ENCODE data around the gene CFAP299. TPM values are rescaled to one million over a fixed set of nuclear protein-coding genes. Genes with fewer than 3 reads are reported as not detected.

CFAP299 gene
- total and polyA plus RNA-seq, 2 donors (not counting 3 experiments of a cell fraction or from before 2014, with no cell fraction given): not detected

GRCh38 chr4:80731436-80731835, 395.9 kb downstream of the CFAP299 start:
- H3K27ac ChIP-seq (ENCODE audit: insufficient read depth, low read depth, low read length): no peak overlapping the region
- no peak overlapping the region for H3K4me2 ChIP-seq (ENCODE audit: insufficient read depth, low read length)
- H3K9ac ChIP-seq (replicated peaks; ENCODE audit: extremely low read depth, insufficient read depth, low read length): no peak overlapping the region
- dilution Hi-C loops (cut with MboI; ENCODE audit: extremely low pct_ligation_motif_present, low sequenced_read_pairs): no loop called here
- H3K27me3 ChIP-seq (ENCODE audit: control insufficient read depth in 2 of 2, insufficient read depth in 2 of 2, low read length in 2 of 2): no peaks in the 10 kb centered on the region
- ChIA-PET POLR2A (no interaction called here), CTCF (no interaction called here)
- no peaks in the 10 kb centered on the region for H3K9me1 ChIP-seq (replicated peaks; ENCODE audit: control insufficient read depth, extremely low read depth, insufficient read depth, low read length)
- TF ChIP-seq GATA2 (IDR thresholded peaks at IDR 0.05; ENCODE audit: insufficient read depth, insufficient read length, low read depth, low read length): no peak
- H2AFZ ChIP-seq (ENCODE audit: low read depth, low read length): no peak overlapping the region
- no peaks in the 10 kb centered on the region for H4K20me1 ChIP-seq (replicated peaks; ENCODE audit: control insufficient read depth, extremely low read depth, insufficient read depth, low read length)
- intact Hi-C loops (cut with micrococcal nuclease): no loop called here
- H3K36me3 ChIP-seq (ENCODE audit: control insufficient read depth in 2 of 2, extremely low read depth in 1 of 2, insufficient read depth in 2 of 2, low read length in 2 of 2): no peaks in the 10 kb centered on the region
- H3K4me1 ChIP-seq (ENCODE audit: control insufficient read depth, extremely low read depth, insufficient read depth, low read length): no peaks in the 10 kb centered on the region
- H3K79me2 ChIP-seq (ENCODE audit: control insufficient read depth, insufficient read depth, low read length): no peaks in the 10 kb centered on the region
- no peak for DNase-seq (ENCODE audit: low read depth, low spot score)
- H3K4me3 ChIP-seq (replicated peaks in 1 of 3; ENCODE audit: insufficient read depth in 1 of 3, low read depth in 1 of 3, low read length in 3 of 3): no peak overlapping the region
- no TSS peak for BruUV-seq (replicated peaks)
- H3K9me3 ChIP-seq (replicated peaks; ENCODE audit: control insufficient read depth, insufficient read depth, low read length): peaks cover 4% of the 10 kb centered on the region
- no peak for FAIRE-seq

GRCh38 chr4:80732010-80732409, 396.5 kb downstream of the CFAP299 start:
- ChIA-PET POLR2A (no interaction called here), CTCF (no interaction called here)
- no TSS peak for BruUV-seq (replicated peaks)
- no peak for FAIRE-seq
- Histone ChIP-seq H4K20me1 (replicated peaks; ENCODE audit: control insufficient read depth, extremely low read depth, insufficient read depth, low read length) (no peaks in the 10 kb centered on the region), H3K27me3 (ENCODE audit: control insufficient read depth in 2 of 2, insufficient read depth in 2 of 2, low read length in 2 of 2) (no peaks in the 10 kb centered on the region), H3K9me1 (replicated peaks; ENCODE audit: control insufficient read depth, extremely low read depth, insufficient read depth, low read length) (no peaks in the 10 kb centered on the region), H3K4me1 (ENCODE audit: control insufficient read depth, extremely low read depth, insufficient read depth, low read length) (no peaks in the 10 kb centered on the region), H2AFZ (ENCODE audit: low read depth, low read length) (no peak overlapping the region), H3K4me2 (ENCODE audit: insufficient read depth, low read length) (no peak overlapping the region), H3K36me3 (ENCODE audit: control insufficient read depth in 2 of 2, extremely low read depth in 1 of 2, insufficient read depth in 2 of 2, low read length in 2 of 2) (no peaks in the 10 kb centered on the region), H3K4me3 (replicated peaks in 1 of 3; ENCODE audit: insufficient read depth in 1 of 3, low read depth in 1 of 3, low read length in 3 of 3) (no peak overlapping the region), H3K27ac (ENCODE audit: insufficient read depth, low read depth, low read length) (no peak overlapping the region), H3K9ac (replicated peaks; ENCODE audit: extremely low read depth, insufficient read depth, low read length) (no peak overlapping the region), H3K9me3 (replicated peaks; ENCODE audit: control insufficient read depth, insufficient read depth, low read length) (peaks cover 4% of the 10 kb centered on the region), H3K79me2 (ENCODE audit: control insufficient read depth, insufficient read depth, low read length) (no peaks in the 10 kb centered on the region)
- intact Hi-C loops (cut with micrococcal nuclease): no loop called here
- dilution Hi-C loops (cut with MboI; ENCODE audit: extremely low pct_ligation_motif_present, low sequenced_read_pairs): no loop called here
- TF ChIP-seq POLR2A (IDR thresholded peaks at IDR 0.05; ENCODE audit: low read depth, low read length): no peak
- no peak for DNase-seq (ENCODE audit: low read depth, low spot score)

- Histone ChIP-seq H3K4me2 (ENCODE audit: insufficient read depth, low read length) (no peak overlapping the region), H3K9me1 (replicated peaks; ENCODE audit: control insufficient read depth, extremely low read depth, insufficient read depth, low read length) (no peaks in the 10 kb centered on the region), H3K4me3 (replicated peaks in 1 of 3; ENCODE audit: insufficient read depth in 1 of 3, low read depth in 1 of 3, low read length in 3 of 3) (no peak overlapping the region), H3K27me3 (ENCODE audit: control insufficient read depth in 2 of 2, insufficient read depth in 2 of 2, low read length in 2 of 2) (no peaks in the 10 kb centered on the region), H3K36me3 (ENCODE audit: control insufficient read depth in 2 of 2, extremely low read depth in 1 of 2, insufficient read depth in 2 of 2, low read length in 2 of 2) (no peaks in the 10 kb centered on the region), H3K27ac (ENCODE audit: insufficient read depth, low read depth, low read length) (no peak overlapping the region), H2AFZ (ENCODE audit: low read depth, low read length) (no peak overlapping the region), H3K79me2 (ENCODE audit: control insufficient read depth, insufficient read depth, low read length) (no peaks in the 10 kb centered on the region), H3K4me1 (ENCODE audit: control insufficient read depth, extremely low read depth, insufficient read depth, low read length) (no peaks in the 10 kb centered on the region), H4K20me1 (replicated peaks; ENCODE audit: control insufficient read depth, extremely low read depth, insufficient read depth, low read length) (no peaks in the 10 kb centered on the region), H3K9me3 (replicated peaks; ENCODE audit: control insufficient read depth, insufficient read depth, low read length) (no peaks in the 10 kb centered on the region), H3K9ac (replicated peaks; ENCODE audit: extremely low read depth, insufficient read depth, low read length) (no peak overlapping the region)
- BruUV-seq (replicated peaks): no TSS peak
- dilution Hi-C loops (cut with MboI; ENCODE audit: extremely low pct_ligation_motif_present, low sequenced_read_pairs): no loop called here
- CTCF ChIA-PET: no interaction called here
- FAIRE-seq (no peak), DNase-seq (ENCODE audit: low read depth, low spot score) (no peak)
- TF ChIP-seq EZH2 (IDR thresholded peaks at IDR 0.05; ENCODE audit: borderline replicate concordance, low read depth, low read length, severe bottlenecking) (no peak), POLR2AphosphoS5 (IDR thresholded peaks at IDR 0.05; ENCODE audit: insufficient read depth, low read depth, low read length) (no peak), GATA2 (IDR thresholded peaks at IDR 0.05; ENCODE audit: insufficient read depth, insufficient read length, low read depth, low read length) (no peak), CTCF (IDR thresholded peaks at IDR 0.05; ENCODE audit: extremely low read depth in 1 of 2, insufficient read depth in 1 of 2, low read depth in 1 of 2, low read length in 2 of 2) (no peak), MAX (IDR thresholded peaks at IDR 0.05; ENCODE audit: insufficient read depth, insufficient read length) (no peak), POLR2A (IDR thresholded peaks at IDR 0.05; ENCODE audit: low read depth, low read length) (no peak), MYC (IDR thresholded peaks at IDR 0.05; ENCODE audit: low read depth, low read length) (no peak), FOS (IDR thresholded peaks at IDR 0.05; ENCODE audit: borderline replicate concordance, insufficient read depth, low read length) (no peak), JUN (IDR thresholded peaks at IDR 0.05; ENCODE audit: borderline replicate concordance, insufficient read depth, insufficient read length, low read depth) (no peak)
- intact Hi-C loops (cut with micrococcal nuclease): no loop called here
- POLR2A ChIA-PET: no interaction called here
These were observed 404.8 kb downstream of the CFAP299 start for GRCh38 chr4:80740375-80740774.

Measured in endothelial cell of umbilical vein (primary cell).